ENCODE measurements around the gene RPH3AL.

The RPH3AL gene

DNA sequence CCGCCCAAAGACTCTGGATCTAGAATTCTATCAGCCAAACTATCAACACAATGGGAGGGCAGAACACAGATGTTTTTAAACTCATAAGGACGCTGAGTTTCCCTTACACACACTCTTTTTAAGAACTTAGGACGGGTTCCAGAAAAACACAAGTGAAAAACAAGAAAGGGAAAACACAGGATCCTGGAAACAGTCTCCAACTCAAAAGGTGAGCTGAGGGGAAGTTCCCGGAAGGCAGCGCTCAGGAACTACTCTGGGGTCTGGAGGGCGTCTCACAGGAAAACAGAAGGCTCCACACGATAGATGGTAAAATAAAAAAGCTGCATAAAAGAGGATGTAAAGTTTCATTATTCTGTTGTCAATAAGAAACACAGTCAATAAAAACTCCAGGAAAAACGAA is 91.0 kb downstream of the RPH3AL start:
- TF ChIP-seq, protein P1, sequence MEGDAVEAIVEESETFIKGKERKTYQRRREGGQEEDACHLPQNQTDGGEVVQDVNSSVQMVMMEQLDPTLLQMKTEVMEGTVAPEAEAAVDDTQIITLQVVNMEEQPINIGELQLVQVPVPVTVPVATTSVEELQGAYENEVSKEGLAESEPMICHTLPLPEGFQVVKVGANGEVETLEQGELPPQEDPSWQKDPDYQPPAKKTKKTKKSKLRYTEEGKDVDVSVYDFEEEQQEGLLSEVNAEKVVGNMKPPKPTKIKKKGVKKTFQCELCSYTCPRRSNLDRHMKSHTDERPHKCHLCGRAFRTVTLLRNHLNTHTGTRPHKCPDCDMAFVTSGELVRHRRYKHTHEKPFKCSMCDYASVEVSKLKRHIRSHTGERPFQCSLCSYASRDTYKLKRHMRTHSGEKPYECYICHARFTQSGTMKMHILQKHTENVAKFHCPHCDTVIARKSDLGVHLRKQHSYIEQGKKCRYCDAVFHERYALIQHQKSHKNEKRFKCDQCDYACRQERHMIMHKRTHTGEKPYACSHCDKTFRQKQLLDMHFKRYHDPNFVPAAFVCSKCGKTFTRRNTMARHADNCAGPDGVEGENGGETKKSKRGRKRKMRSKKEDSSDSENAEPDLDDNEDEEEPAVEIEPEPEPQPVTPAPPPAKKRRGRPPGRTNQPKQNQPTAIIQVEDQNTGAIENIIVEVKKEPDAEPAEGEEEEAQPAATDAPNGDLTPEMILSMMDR (IDR thresholded peaks at IDR 0.05; ENCODE audit: insufficient read depth, low read depth, low read length, missing control alignments): no peak
- H3K4me3 ChIP-seq (ENCODE audit: low read length): no peak overlapping the region
- no peak for DNase-seq (ENCODE audit: low read depth)

- H3K4me3 ChIP-seq (ENCODE audit: low read length): no peak overlapping the region
- DNase-seq (ENCODE audit: low read depth): no peak
- TF ChIP-seq, protein P1 (IDR thresholded peaks at IDR 0.05; ENCODE audit: insufficient read depth, low read depth, low read length, missing control alignments): no peak
Measured at GRCh38 chr17:260944-261343, 91.7 kb downstream of the RPH3AL start.

DNA sequence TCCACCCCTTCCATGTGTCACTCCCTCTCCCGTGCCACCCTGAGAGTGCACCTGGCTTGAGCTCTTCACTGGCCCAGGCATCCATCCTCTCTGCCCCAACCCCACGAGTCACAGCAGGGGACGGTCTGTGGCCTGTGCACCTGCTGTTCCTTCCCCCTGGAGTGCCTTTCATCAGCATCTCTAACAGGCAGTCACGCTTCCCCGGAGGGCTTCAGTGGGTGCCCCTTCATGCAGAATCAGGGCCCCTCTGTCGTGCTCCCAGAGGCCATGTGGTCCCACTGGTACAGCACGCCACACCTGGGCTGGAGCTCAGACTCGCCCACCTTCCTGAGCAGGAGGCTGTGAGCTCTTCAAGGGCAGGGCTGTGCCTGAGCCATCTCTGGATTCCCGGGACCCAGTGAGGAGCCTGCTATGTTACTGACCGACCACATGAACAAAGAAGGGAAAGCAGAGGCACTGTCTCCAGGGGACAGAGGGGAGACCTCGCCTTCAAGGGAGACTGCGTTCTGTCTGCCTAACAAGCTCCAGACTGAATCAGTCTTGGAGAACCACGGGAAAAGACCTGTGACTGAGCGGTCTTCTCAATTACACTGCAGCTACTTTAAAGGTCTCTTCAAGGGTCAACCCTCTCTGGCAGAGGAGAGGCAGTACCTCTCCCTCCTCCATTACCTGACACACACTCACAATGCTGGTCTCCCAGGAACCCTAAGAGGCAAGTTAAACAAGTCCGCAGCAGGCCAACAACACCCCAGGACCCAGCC is 92.4 kb downstream of the RPH3AL start:
- TF ChIP-seq, protein P1 (IDR thresholded peaks at IDR 0.05; ENCODE audit: insufficient read depth, low read depth, low read length, missing control alignments): no peak
- no peak overlapping the region for H3K4me3 ChIP-seq (ENCODE audit: low read length)
- no peak for DNase-seq (ENCODE audit: low read depth)

GRCh38 chr17:259341-259976 is 93.1 kb downstream of the RPH3AL start:
- H3K4me3 ChIP-seq (ENCODE audit: low read length): no peak overlapping the region
- TF ChIP-seq, protein P1 (IDR thresholded peaks at IDR 0.05; ENCODE audit: insufficient read depth, low read depth, low read length, missing control alignments): no peak
- no peak for DNase-seq (ENCODE audit: low read depth)

- DNase-seq (ENCODE audit: low read depth): no peak
- TF ChIP-seq, protein P1 (IDR thresholded peaks at IDR 0.05; ENCODE audit: insufficient read depth, low read depth, low read length, missing control alignments): no peak
- no peak overlapping the region for H3K4me3 ChIP-seq (ENCODE audit: low read length)
Measured at GRCh38 chr17:258906-259305, 93.7 kb downstream of the RPH3AL start.

- no peak overlapping the region for H3K4me3 ChIP-seq (ENCODE audit: low read length)
- TF ChIP-seq, protein P1 (IDR thresholded peaks at IDR 0.05; ENCODE audit: insufficient read depth, low read depth, low read length, missing control alignments): no peak
- DNase-seq (ENCODE audit: low read depth): no peak
Measured at GRCh38 chr17:258045-258734, 94.4 kb downstream of the RPH3AL start.

Data from epithelial cell of esophagus (primary cell).